Left renal pelvis (tissue), 4 donors: Measurements from ENCODE around the gene DSCAML1. TPM values are rescaled to one million over a fixed set of nuclear protein-coding genes. Genes with fewer than 3 reads are reported as not detected.

Experiments used
- DNase-seq, 4 donors: peaks; one replicate each; pipeline ENCODE4 v3.0.0-alpha.2; 2013; ENCODE audit warnings: low read depth in 4 of 4, low spot score in 3 of 4
- polyA plus RNA-seq, 4 donors: library from polyadenylated mRNA; unstranded; fragments of 120-200 nt; gene quantifications; one replicate each; pipeline ENCODE4 v1.2.1, GENCODE V29; 2013; ENCODE audit not compliant: insufficient read length in 4 of 4

The DSCAML1 gene
- polyA plus RNA-seq, 4 donors: 0.25 to 3.4 (median 1.9) TPM

DNA sequence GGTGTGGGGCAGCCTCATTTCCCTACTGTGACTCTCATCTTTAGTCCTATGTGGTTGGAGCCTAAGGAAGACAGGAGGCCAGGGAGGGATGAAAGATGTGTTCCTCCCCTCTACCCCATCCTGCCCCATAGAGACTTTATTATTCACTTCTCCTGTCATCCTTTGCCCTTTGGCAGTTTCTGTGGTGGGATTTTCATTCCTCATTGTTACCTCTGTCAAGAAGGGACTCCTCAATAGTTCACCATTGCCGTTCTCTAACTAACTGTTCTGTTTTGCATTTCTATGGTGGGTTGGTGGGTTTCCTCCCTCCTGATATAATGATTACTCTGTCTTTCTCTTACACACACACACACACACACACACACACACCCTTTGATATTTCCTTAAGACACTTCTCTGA, 202.3 kb downstream of the DSCAML1 start:
- DNase-seq: no peak

- no peak for DNase-seq
These were observed 204.0 kb downstream of the DSCAML1 start for GRCh38 chr11:117593065-117593464.

DNA sequence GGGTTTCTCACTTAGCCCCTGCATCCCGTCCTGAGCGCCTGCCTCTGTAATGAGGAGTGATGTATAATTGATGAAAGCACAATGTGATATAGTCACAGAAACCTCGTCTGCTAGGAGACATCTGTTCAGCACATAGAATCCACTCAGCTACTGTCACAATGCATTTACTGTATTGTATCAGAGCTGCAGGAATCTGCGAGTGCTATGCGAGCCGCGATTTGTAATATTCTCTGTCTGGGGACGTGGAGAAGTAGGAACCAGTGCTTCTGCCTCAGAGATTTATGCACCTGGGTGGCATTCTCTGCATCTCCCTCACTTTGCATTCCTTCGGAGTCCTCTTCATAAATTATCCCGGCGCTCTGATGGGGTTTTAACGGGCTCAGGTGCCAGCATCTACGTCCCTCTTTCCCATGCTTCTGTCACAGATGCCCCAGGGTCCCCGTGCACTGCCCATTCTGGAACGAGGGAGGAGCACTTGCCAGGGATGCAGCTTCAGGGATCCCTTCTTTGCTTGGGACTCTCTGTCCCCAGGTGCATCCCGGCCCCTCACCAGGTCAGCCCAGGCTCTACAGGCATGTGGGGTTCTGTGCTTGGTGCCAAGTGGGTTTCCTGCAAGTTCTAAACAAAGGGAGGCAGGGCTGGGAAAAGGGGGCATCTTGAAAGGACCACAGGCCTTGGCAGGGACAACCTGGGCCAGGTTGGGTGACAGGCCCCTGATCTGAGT, 205.5 kb downstream of the DSCAML1 start:
- no peak for DNase-seq

DNA sequence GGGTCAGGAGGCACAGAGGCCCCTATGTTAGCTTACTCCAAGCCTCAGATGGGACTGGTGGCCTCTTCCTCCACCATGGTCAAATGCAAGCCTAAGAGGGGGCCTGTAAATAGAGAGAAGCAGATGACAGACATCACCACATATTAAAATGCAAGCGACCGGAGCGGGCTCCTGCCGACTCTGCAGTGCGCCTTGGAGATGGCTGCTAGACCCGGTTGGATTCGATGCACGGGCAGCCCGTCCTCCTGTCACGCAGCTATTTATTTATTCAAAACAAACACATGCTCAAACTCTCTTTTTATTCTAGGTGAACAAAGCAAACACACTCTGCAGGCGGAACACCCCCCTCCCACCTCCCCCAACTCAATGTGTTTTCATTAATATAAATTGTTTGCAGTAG, 208.0 kb downstream of the DSCAML1 start:
- DNase-seq: no peak

- no peak for DNase-seq
These were observed 208.7 kb downstream of the DSCAML1 start for GRCh38 chr11:117588166-117588810.

- DNase-seq: no peak
These were observed 209.6 kb downstream of the DSCAML1 start for GRCh38 chr11:117587416-117587815.

DNA sequence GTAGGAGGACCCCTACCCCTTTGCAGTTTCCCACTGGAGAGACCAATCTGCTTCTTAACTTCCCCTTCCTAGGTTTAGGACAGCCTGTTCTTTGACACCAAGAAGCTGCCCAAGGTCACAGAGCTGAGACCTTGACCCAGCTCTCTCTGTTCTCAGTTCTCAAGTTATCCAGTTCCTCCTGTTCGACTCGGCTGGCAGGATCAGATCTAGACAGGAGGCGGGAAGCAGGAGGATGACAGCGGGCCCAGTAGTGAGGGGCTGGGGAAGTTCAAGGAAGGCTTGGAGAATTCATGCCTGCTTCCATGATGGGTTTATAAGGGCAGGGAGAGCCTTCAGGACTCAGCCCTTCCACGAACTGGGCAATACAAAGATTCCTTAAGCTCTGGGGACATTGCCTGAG, 210.6 kb downstream of the DSCAML1 start:
- DNase-seq: no peak

- DNase-seq: no peak
These were observed 211.4 kb downstream of the DSCAML1 start for GRCh38 chr11:117585631-117586030.

DNA sequence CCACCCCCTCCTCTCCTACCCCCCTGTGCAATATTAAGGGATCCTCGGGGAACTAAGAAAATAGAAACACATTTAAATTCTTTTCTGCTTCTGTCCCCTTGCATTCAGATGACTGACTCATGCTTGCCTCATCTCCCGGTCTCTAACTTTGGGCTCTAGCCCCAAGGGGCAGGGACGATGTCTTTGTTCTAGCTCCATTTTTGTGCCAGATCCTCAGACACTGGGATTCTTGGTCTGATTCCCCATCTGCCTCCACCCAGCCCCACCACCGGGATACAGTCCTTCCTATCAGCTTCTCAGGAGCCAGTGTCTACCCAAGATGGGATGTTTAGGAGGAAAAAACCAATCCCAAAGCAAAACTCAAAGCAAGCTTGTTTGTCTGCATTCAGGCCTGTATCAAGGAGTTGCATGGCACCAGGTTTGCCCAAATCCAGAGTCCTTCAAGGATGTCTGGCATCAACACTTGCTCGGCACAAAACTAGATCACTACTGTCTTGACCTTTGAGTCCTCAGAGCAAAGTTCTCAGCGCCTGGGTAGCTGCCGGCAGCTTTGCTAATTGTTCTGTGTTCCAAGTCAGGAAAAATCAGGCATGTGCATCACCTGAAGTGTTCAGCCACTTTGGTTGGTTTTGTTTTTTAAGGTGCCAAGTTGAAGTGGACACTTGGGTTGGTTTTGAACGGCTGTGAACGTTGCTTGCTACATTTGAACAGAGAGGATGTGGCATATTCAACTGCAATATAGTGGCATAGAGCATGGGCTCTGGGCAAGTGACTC, 212.8 kb downstream of the DSCAML1 start:
- DNase-seq: no peak

DNA sequence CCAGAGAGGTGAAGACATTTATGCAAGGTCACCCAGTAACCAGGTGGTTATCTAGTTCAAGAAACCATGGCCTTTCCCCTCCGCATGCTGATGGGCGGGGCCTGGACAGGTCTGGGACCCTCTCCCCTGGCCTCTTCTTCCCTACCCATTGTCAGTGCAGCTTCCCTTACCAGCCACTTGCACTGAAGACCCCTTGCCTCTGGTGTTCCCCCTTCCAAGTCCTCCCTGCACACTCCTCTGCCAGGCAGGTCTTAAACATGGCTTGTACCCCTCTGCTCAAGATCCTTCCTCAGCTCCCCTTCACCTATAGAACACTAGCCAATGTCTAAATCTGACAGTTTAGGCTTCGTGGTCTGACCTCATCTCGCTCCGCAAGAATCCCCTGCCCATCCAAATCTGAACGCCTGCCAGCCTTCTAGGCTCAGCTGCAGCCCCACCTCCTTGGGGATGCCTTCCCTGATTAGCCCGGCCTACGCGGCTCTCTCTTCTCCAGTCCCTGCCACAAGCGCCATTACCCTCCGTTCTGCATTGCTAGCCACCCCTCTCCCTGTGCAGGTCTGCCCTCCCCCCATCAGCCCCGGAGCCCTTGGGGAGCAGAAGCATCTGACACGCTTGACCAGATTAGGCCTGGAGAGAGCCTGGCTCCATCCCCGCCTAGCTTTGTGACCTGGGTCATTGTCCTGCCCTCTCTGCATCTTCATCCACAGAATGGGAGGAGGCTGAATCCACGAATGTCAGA, 213.8 kb downstream of the DSCAML1 start:
- peak; percentile 35 to 66 (median 40) for DNase-seq

GRCh38 chr11:117582433-117582832, 214.6 kb downstream of the DSCAML1 start:
- DNase-seq: no peak

- DNase-seq: no peak
These were observed 216.2 kb downstream of the DSCAML1 start for GRCh38 chr11:117580866-117581265.

- no peak for DNase-seq
These were observed 217.9 kb downstream of the DSCAML1 start for GRCh38 chr11:117579161-117579560.

GRCh38 chr11:117575856-117576255, 221.2 kb downstream of the DSCAML1 start:
- DNase-seq: no peak

DNA sequence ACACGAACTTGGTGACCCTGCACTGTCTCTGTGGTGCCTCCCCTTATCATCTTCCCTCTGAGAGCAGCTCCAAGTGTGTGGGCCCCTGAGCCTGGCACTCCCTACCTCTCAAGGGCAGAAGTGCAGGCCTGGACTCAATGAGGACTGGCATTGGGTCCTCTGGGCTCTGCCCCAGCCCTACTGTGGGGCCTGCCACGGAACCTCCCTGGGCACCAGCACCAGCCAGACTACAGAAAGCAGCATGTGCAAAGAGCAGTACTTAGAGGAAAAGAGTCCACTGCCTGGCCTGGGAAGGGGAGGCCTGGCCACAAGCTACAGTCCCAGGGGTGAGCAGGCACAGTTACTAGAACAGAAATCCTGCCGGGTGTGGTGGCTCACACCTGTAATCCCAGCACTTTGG, 222.5 kb downstream of the DSCAML1 start:
- DNase-seq: no peak

DNA sequence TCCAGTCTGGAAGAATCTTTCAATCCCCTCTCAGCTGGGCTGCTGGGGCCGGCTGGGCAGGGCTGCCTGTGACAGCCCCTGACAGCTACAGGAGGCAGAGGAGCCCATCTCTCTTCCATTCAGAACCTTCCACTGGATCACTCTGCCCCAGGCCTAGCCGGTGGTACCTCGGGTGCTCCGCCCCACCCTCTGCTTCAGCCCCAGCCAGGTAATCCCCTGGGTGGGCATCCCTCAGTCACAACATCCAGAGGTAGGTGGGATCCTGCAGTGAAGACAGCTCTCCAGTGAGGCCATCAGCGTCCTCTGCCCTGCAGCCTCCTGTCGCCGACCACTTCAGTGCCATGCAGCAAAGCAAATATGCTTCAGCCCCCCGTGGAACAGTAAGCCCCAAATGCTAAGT, 223.7 kb downstream of the DSCAML1 start:
- DNase-seq: no peak

- DNase-seq: no peak
These were observed 224.3 kb downstream of the DSCAML1 start for GRCh38 chr11:117572671-117573070.

DNA sequence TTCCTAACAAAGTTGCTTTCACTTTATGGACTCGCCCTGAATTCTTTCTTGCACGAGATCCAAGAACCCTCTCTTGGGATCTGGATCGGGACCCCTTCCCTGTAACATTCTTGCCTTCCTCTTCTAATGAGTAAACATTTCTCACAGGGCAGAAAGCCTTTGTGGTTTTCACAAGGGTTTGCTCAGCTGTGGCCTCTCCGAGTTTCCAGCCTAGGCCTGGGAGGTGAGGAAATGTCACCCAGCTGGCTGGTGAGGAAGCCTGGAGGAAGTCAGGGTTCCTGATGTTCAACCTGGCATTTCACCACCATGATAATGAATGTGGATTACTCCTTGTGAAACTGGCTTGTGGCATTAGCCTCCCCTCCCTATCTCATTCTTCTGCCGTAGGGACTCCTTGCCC, 224.9 kb downstream of the DSCAML1 start:
- no peak for DNase-seq

- no peak for DNase-seq
These were observed 226.3 kb downstream of the DSCAML1 start for GRCh38 chr11:117570701-117571100.

- no peak for DNase-seq
These were observed 227.1 kb downstream of the DSCAML1 start for GRCh38 chr11:117569911-117570310.

- DNase-seq: no peak
These were observed 231.3 kb downstream of the DSCAML1 start for GRCh38 chr11:117565709-117566108.
